GM10266 (cell line): Measurements from ENCODE around the gene NKAIN2.

Source experiments
- DNase-seq: peaks from one replicate; pipeline ENCODE4 v3.0.0; 2012; ENCODE audit errors: extremely low spot score
- CTCF ChIP-seq: IDR thresholded peaks from 2 replicates; pipeline ENCODE4 v1.5.1; 2012; ENCODE audit warnings: mild to moderate bottlenecking, low read depth; ENCODE audit not compliant: control insufficient read depth, insufficient read depth; ENCODE audit errors: missing control alignments

The NKAIN2 gene

GRCh38 chr6:124535746-124536145 lies 732.1 kb downstream of the NKAIN2 start:
- no peak for TF ChIP-seq CTCF
- no peak for DNase-seq

GRCh38 chr6:124536157-124536841 lies 732.6 kb downstream of the NKAIN2 start:
- DNase-seq, result no peak

DNA sequence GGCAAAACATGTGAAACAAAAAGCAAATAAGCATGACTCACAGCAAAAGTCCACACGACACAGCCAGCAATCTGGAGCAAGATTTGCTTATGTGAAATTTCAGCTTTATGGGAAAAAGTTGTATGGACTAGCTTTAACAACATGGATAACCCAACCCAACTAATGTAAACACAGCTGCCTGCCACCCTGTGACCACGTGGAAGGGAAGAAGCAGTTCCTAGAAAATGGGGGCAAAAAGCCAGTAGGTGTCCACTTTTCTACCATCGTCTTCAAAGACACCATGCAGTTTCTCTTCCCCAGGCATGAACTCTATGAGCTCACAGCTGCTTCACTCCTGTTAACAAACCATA lies 733.2 kb downstream of the NKAIN2 start:
- DNase-seq, result no peak
- TF ChIP-seq CTCF, result no peak

More at GRCh38 chr6:124536157-124536841, 732.6 kb downstream of the NKAIN2 start:
- no peak for TF ChIP-seq CTCF

GRCh38 chr6:124539096-124539495 lies 735.4 kb downstream of the NKAIN2 start:
- DNase-seq, result no peak
- TF ChIP-seq CTCF, result no peak

DNA sequence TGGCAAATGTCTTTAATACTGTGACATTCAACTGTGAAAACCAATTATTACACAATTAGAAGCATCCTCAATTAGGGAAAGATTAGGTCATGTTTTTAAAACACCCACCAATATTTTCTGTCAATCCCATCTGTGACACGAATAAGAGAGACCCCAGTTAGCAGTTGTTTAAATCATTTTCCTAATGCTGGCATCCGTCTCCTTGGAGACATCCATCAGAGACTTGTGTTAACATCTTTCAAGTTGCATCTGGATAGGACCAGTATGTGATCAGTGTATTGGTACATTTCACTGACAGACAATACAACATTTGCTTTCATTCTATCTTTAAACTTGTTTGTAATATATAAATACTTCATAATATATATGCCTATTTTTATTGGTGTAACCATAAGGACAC lies 737.9 kb downstream of the NKAIN2 start:
- no peak for DNase-seq
- TF ChIP-seq CTCF, result no peak

DNA sequence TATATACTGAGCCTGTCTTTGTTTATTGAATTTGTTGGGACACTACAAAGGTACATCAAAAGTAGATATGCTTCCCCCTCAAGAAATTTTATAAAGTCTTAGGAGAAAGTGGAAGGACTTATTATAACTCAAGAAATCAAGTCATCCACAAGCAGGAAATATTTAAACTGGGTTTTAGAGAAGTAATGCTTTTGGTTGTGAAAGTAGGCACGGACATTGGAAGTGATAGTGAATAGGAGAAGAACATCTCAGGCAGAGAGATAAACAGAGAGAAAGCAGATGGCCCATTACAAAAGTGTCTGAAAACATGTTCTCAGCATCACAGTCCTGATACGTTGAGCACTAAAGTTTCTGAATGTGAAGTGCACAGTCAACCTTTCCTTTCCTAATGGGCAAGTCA lies 742.9 kb downstream of the NKAIN2 start:
- DNase-seq, result no peak
- no peak for TF ChIP-seq CTCF

DNA sequence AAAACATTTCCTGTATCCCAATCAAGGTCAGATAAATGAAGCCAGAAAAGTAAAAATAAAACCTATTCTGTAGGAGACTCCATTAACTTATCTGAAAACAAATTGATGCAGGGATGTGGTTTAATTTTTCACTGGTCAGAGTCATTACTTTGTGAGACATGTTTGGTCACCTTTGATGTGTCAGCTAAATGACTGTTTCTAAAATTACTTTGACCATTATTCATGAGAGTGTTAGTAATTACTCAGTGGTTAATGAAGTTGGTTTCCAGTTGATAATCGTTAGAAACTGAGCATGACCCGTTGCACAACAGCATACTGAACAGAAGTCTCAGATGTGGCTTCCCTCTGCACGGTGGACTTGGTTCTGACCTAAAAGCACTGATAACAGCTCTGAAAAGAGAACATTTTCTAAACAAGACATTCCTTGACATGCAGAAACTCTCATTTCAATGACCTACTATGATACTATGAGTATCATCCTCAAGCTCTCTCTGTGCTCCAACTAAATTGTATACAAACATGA lies 748.1 kb downstream of the NKAIN2 start:
- TF ChIP-seq CTCF, result no peak
- no peak for DNase-seq
